Natural killer cell (primary cell): ENCODE results near the gene FBXL12. TPM values are rescaled to one million over a fixed set of nuclear protein-coding genes. Genes with fewer than 3 reads are reported as not detected.

ENCODE experiments used
- ATAC-seq, 3 donors: fragments of 150-1000 bp in 2 of 3; fragments of 200-7000 bp in 1 of 3; cut with Tn5 transposase; 1 replicate in 1 of 3; 2 replicates in 2 of 3; pipeline ENCODE4 v1.10.0; 2021; ENCODE audit warnings: mild to moderate bottlenecking in 2 of 3, moderate library complexity in 2 of 3
- DNase-seq, 2 donors: peaks; one replicate each; pipeline versions ENCODE4 v3.0.0 to v3.0.0-alpha.2; 2013 to 2021; ENCODE audit warnings: mixed read lengths in 1 of 2
- H3K27ac ChIP-seq: one replicate; pipeline ENCODE4 v1.5.1; 2013; ENCODE audit warnings: mild to moderate bottlenecking, low read length
- H3K27me3 ChIP-seq: one replicate; pipeline ENCODE4 v1.6.1; 2013; ENCODE audit warnings: low read length; ENCODE audit not compliant: control insufficient read depth, insufficient read depth
- H3K36me3 ChIP-seq: one replicate; pipeline ENCODE4 v1.6.1; 2013; ENCODE audit warnings: low read length; ENCODE audit not compliant: control insufficient read depth, insufficient read depth
- H3K4me1 ChIP-seq: one replicate; pipeline ENCODE4 v1.6.1; 2013; ENCODE audit warnings: low read length; ENCODE audit not compliant: control insufficient read depth, insufficient read depth
- H3K4me3 ChIP-seq: one replicate; pipeline ENCODE4 v1.5.1; 2013; ENCODE audit warnings: low read length
- H3K9me3 ChIP-seq: one replicate; pipeline ENCODE4 v1.6.1; 2013; ENCODE audit warnings: low read length; ENCODE audit not compliant: control insufficient read depth, insufficient read depth
- H3K27ac Mint-ChIP-seq, 2 donors: one replicate each; pipeline ENCODE4 v1.8.0; 2022; ENCODE audit warnings: mild to moderate bottlenecking in 2 of 2, mixed read lengths in 2 of 2, moderate library complexity in 1 of 2
- H3K27me3 Mint-ChIP-seq, 2 donors: one replicate each; pipeline ENCODE4 v1.8.0; 2022; ENCODE audit warnings: low read depth in 2 of 2, mixed read lengths in 2 of 2
- H3K36me3 Mint-ChIP-seq: one replicate; pipeline ENCODE4 v1.8.0; 2022; ENCODE audit warnings: mixed read lengths
- H3K4me1 Mint-ChIP-seq, 2 donors: one replicate each; pipeline ENCODE4 v1.8.0; 2022; ENCODE audit warnings: mixed read lengths in 2 of 2
- H3K4me3 Mint-ChIP-seq: one replicate; pipeline ENCODE4 v1.8.0; 2022; ENCODE audit warnings: mild to moderate bottlenecking, moderate library complexity, mixed read lengths
- H3K9me3 Mint-ChIP-seq, 2 donors: one replicate each; pipeline ENCODE4 v1.8.0; 2022; ENCODE audit warnings: mixed read lengths in 2 of 2
- CTCF ChIP-seq: fragments of 200-600 bp; IDR thresholded peaks from one replicate; pipeline ENCODE4 v1.8.0; 2022; ENCODE audit warnings: antibody characterized with exemption
- WGBS: methylation state at CpG from one replicate; pipeline ENCODE4 v1.1.7; 2013; ENCODE audit warnings: missing lambda C conversion rate; ENCODE audit not compliant: insufficient coverage; 5-methylcytosine and 5-hydroxymethylcytosine counted together
- intact Hi-C: fragments of 100-400 bp; cut with micrococcal nuclease; formaldehyde crosslinking; loops from one replicate; pipeline ENCODE4 v1.14.2; 2022
- total RNA-seq, 4 donors: library from RNA; stranded (reverse); fragments of 120-200 nt in 1 of 4; gene quantifications; one replicate each; pipeline versions ENCODE4 v1.2.3 to v1.2.4, GENCODE V29; 2013 to 2022

FBXL12 gene
- total RNA-seq, 3 donors from 2014 or later (not counting 1 experiment from before 2014, with no cell fraction given), result 36.9 to 46.8 (median 43.6) TPM

- H3K27me3 ChIP-seq, result no peaks in the 10 kb centered on the region
- no peaks in the 10 kb centered on the region for H3K27me3 Mint-ChIP-seq
- H3K4me1 ChIP-seq, result peaks cover 35% of the 10 kb centered on the region
- H3K9me3 Mint-ChIP-seq, result no peaks in the 10 kb centered on the region
- ATAC-seq (peak; percentile 43 to 73 (median 55)), DNase-seq (peak in 1 of 2 donors; percentile 76)
- WGBS, result 42% methylated on average over 10 of the region's 10 CpGs
- H3K27ac Mint-ChIP-seq, result peak overlapping the region; percentile 90 to 92
- peaks cover 2% of the 10 kb centered on the region for H3K36me3 ChIP-seq
- intact Hi-C loops, result no loop called here
- H3K4me3 Mint-ChIP-seq, result peak overlapping the region; percentile 88
- H3K36me3 Mint-ChIP-seq, result no peaks in the 10 kb centered on the region
- H3K27ac ChIP-seq, result peak overlapping the region; percentile 71
- H3K4me1 Mint-ChIP-seq, result peaks cover 34 to 52% of the 10 kb centered on the region in 2 donors
- H3K4me3 ChIP-seq, result no peak overlapping the region
- no peak for TF ChIP-seq CTCF
- H3K9me3 ChIP-seq, result no peaks in the 10 kb centered on the region
These were observed 39.3 kb upstream of the FBXL12 start for GRCh38 chr19:9857920-9858746.

- 96% methylated on average over 13 of the region's 13 CpGs for WGBS
- no peak for DNase-seq
- peak overlapping the region; percentile 49 for H3K27ac ChIP-seq
- H3K9me3 Mint-ChIP-seq, result no peaks in the 10 kb centered on the region
- peaks cover 2% of the 10 kb centered on the region for H3K36me3 ChIP-seq
- intact Hi-C loops, result no loop called here
- no peaks in the 10 kb centered on the region for H3K9me3 ChIP-seq
- H3K27me3 ChIP-seq, result no peaks in the 10 kb centered on the region
- H3K27me3 Mint-ChIP-seq, result no peaks in the 10 kb centered on the region
- H3K36me3 Mint-ChIP-seq, result no peaks in the 10 kb centered on the region
- no peak for ATAC-seq
- H3K4me1 Mint-ChIP-seq, result peaks cover 30 to 54% of the 10 kb centered on the region in 2 donors
- H3K27ac Mint-ChIP-seq, result peak overlapping the region; percentile 90 to 92
- no peak for TF ChIP-seq CTCF
- H3K4me3 ChIP-seq, result no peak overlapping the region
- peaks cover 30% of the 10 kb centered on the region for H3K4me1 ChIP-seq
- H3K4me3 Mint-ChIP-seq, result peak overlapping the region; percentile 88
These were observed 38.3 kb upstream of the FBXL12 start for GRCh38 chr19:9857076-9857721.

DNA sequence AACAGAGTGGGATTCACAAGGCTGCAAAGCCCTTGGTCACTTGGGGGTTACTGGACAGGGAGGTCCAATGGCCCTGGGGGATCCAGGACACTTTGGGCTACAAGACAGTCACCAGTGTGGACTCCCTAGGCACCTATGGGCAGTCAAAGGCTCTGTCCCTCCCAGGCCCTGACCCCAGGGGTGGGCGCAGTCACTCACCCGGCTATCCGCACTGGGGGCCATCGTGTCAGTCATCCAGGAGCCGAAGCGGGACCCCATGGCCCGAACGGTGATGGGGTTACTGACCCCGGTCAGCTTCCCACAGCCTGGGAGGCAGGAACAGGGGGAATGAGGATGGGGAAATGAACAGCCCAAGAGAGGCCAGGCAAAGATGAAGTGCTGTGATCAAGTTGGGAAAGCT, 37.7 kb upstream of the FBXL12 start:
- H3K9me3 Mint-ChIP-seq, result no peaks in the 10 kb centered on the region
- no peak overlapping the region for H3K4me3 ChIP-seq
- H3K36me3 ChIP-seq, result peaks cover 2% of the 10 kb centered on the region
- ATAC-seq (no peak), DNase-seq (no peak)
- peaks cover 30 to 52% of the 10 kb centered on the region in 2 donors for H3K4me1 Mint-ChIP-seq
- no peaks in the 10 kb centered on the region for H3K27me3 ChIP-seq
- no peaks in the 10 kb centered on the region for H3K27me3 Mint-ChIP-seq
- no peaks in the 10 kb centered on the region for H3K36me3 Mint-ChIP-seq
- H3K27ac Mint-ChIP-seq, result peak overlapping the region; percentile 67 to 92
- H3K27ac ChIP-seq, result no peak overlapping the region
- WGBS, result 99% methylated on average over 9 of the region's 9 CpGs
- peak overlapping the region; percentile 55 for H3K4me3 Mint-ChIP-seq
- no peak for TF ChIP-seq CTCF
- intact Hi-C loops, result no loop called here
- peaks cover 27% of the 10 kb centered on the region for H3K4me1 ChIP-seq
- H3K9me3 ChIP-seq, result no peaks in the 10 kb centered on the region
